Chondrocyte (in vitro differentiated cells): ENCODE results near the gene NDUFS4. TPM values are rescaled to one million over a fixed set of nuclear protein-coding genes. Genes with fewer than 3 reads are reported as not detected.

ENCODE experiments used
- DNase-seq: peaks from one replicate; pipeline ENCODE4 v3.0.0; 2021; ENCODE audit warnings: mixed read lengths, low spot score
- H3K27ac Mint-ChIP-seq: one replicate; pipeline ENCODE4 v1.8.0; 2021; ENCODE audit warnings: mild to moderate bottlenecking, moderate library complexity, mixed read lengths; ENCODE audit not compliant: unreplicated experiment
- H3K27me3 Mint-ChIP-seq: 2 replicates; pipeline ENCODE4 v1.8.0; 2021; ENCODE audit warnings: low read depth, mixed read lengths
- H3K36me3 Mint-ChIP-seq: 2 replicates; pipeline ENCODE4 v1.8.0; 2021; ENCODE audit warnings: low read depth, mixed read lengths
- H3K4me1 Mint-ChIP-seq: 2 replicates; pipeline ENCODE4 v1.8.0; 2021; ENCODE audit warnings: low read depth, mild to moderate bottlenecking, mixed read lengths
- H3K4me3 Mint-ChIP-seq: one replicate; pipeline ENCODE4 v1.8.0; 2021; ENCODE audit warnings: mild to moderate bottlenecking, moderate library complexity, mixed read lengths; ENCODE audit not compliant: unreplicated experiment
- H3K9me3 Mint-ChIP-seq: 2 replicates; pipeline ENCODE4 v1.8.0; 2021; ENCODE audit warnings: low read depth, mixed read lengths
- CTCF ChIP-seq: fragments of 200-600 bp; sonication (generic); IDR thresholded peaks from 2 replicates; pipeline ENCODE4 v1.5.0; 2021; ENCODE audit warnings: antibody characterized with exemption, mild to moderate bottlenecking, moderate library complexity
- total RNA-seq: library from RNA; stranded (reverse); gene quantifications from 3 replicates; pipeline ENCODE4 v1.2.1, GENCODE V29; 2021

NDUFS4 gene
- total RNA-seq, 1 donor from 2014 or later: 66.9 TPM

- H3K4me1 Mint-ChIP-seq: no peaks in the 10 kb centered on the region
- H3K27ac Mint-ChIP-seq: no peak overlapping the region
- H3K9me3 Mint-ChIP-seq: peaks cover 6% of the 10 kb centered on the region
- no peak for TF ChIP-seq CTCF
- peaks cover 25% of the 10 kb centered on the region for H3K36me3 Mint-ChIP-seq
- no peak for DNase-seq
- no peak overlapping the region for H3K4me3 Mint-ChIP-seq
- no peaks in the 10 kb centered on the region for H3K27me3 Mint-ChIP-seq
Measured at GRCh38 chr5:53667621-53668020, 107.2 kb downstream of the NDUFS4 start.

GRCh38 chr5:53671447-53671846 is 111.0 kb downstream of the NDUFS4 start:
- no peak for TF ChIP-seq CTCF
- DNase-seq: no peak
- no peaks in the 10 kb centered on the region for H3K4me1 Mint-ChIP-seq
- no peak overlapping the region for H3K27ac Mint-ChIP-seq
- H3K36me3 Mint-ChIP-seq: peaks cover 3% of the 10 kb centered on the region
- H3K9me3 Mint-ChIP-seq: no peaks in the 10 kb centered on the region
- no peaks in the 10 kb centered on the region for H3K27me3 Mint-ChIP-seq
- no peak overlapping the region for H3K4me3 Mint-ChIP-seq

- H3K27me3 Mint-ChIP-seq: no peaks in the 10 kb centered on the region
- peaks cover 3% of the 10 kb centered on the region for H3K36me3 Mint-ChIP-seq
- no peaks in the 10 kb centered on the region for H3K9me3 Mint-ChIP-seq
- DNase-seq: no peak
- H3K4me1 Mint-ChIP-seq: no peaks in the 10 kb centered on the region
- H3K27ac Mint-ChIP-seq: no peak overlapping the region
- H3K4me3 Mint-ChIP-seq: no peak overlapping the region
- no peak for TF ChIP-seq CTCF
Measured at GRCh38 chr5:53674121-53674520, 113.7 kb downstream of the NDUFS4 start.

GRCh38 chr5:53677632-53678031 is 117.2 kb downstream of the NDUFS4 start:
- Mint-ChIP-seq H3K36me3 (peaks cover 2% of the 10 kb centered on the region), H3K9me3 (no peaks in the 10 kb centered on the region), H3K4me1 (no peaks in the 10 kb centered on the region), H3K27me3 (no peaks in the 10 kb centered on the region), H3K4me3 (no peak overlapping the region), H3K27ac (no peak overlapping the region)
- TF ChIP-seq CTCF: no peak
- DNase-seq: no peak

- DNase-seq: no peak
- no peak for TF ChIP-seq CTCF
- H3K36me3 Mint-ChIP-seq: peaks cover 4% of the 10 kb centered on the region
- H3K9me3 Mint-ChIP-seq: no peaks in the 10 kb centered on the region
- no peak overlapping the region for H3K4me3 Mint-ChIP-seq
- no peaks in the 10 kb centered on the region for H3K4me1 Mint-ChIP-seq
- no peak overlapping the region for H3K27ac Mint-ChIP-seq
- no peaks in the 10 kb centered on the region for H3K27me3 Mint-ChIP-seq
Measured at GRCh38 chr5:53678981-53679660, 118.7 kb downstream of the NDUFS4 start.
